ENCODE results near the gene FBXW7. TPM values are rescaled to one million over a fixed set of nuclear protein-coding genes. Genes with fewer than 3 reads are reported as not detected.

Gene FBXW7
- total and polyA plus RNA-seq, 2 of the 8 experiments (the other 6 are each of a cell fraction or from before 2014, with no cell fraction given) = 6.0 to 26.7 TPM

- H3K36me3 ChIP-seq (ENCODE audit: control insufficient read depth in 2 of 4, insufficient read depth in 4 of 4, low read length in 3 of 4) = no peaks in the 10 kb centered on the region
- H3K79me2 ChIP-seq (ENCODE audit: control insufficient read depth in 1 of 2, insufficient read depth in 2 of 2, low read length in 2 of 2) = peaks cover 0 to 17% of the 10 kb centered on the region in 2 experiments; a peak in 2 of 4 replicates
- no peaks in the 10 kb centered on the region for H3K23me2 ChIP-seq (ENCODE audit: low read depth, low read length)
- no peak overlapping the region; the same call in 1 of the 2 replicates for H3K27ac ChIP-seq (ENCODE audit: low read depth, low read length)
- no peaks in the 10 kb centered on the region for H3K9me3 ChIP-seq (ENCODE audit: insufficient read depth in 2 of 2, low read depth in 1 of 2, low read length in 1 of 2)
- no peak overlapping the region for H2BK15ac ChIP-seq (ENCODE audit: low read length)
- H3K18ac ChIP-seq (ENCODE audit: extremely low read depth, low read length) = no peak overlapping the region
- no peak overlapping the region for H3K56ac ChIP-seq (replicated peaks; ENCODE audit: insufficient read length, low read depth, low read length)
- DNase-seq (ENCODE audit: low read depth in 1 of 2, low spot score in 2 of 2) = no peak
- H4K20me1 ChIP-seq (replicated peaks in 1 of 2; ENCODE audit: control insufficient read depth in 1 of 2, insufficient read depth in 2 of 2, low read length in 2 of 2) = no peaks in the 10 kb centered on the region
- H4K5ac ChIP-seq (ENCODE audit: insufficient read length, low read depth, low read length) = no peak overlapping the region
- no peak overlapping the region for H4K91ac ChIP-seq (replicated peaks; ENCODE audit: insufficient read length, low read length)
- no peak overlapping the region for H4K8ac ChIP-seq (ENCODE audit: extremely low read depth, insufficient read depth, low read length)
- no peak overlapping the region for H3K9ac ChIP-seq (replicated peaks in 1 of 4; ENCODE audit: extremely low read depth in 1 of 4, low read depth in 3 of 4, low read length in 3 of 4)
- no peak overlapping the region for H3K23ac ChIP-seq (ENCODE audit: insufficient read length)
- peaks cover 0 to 7% (median 2%) of the 10 kb centered on the region in 4 experiments; a peak in 2 of 7 replicates for H3K4me1 ChIP-seq (replicated peaks in 1 of 4; ENCODE audit: control insufficient read depth in 3 of 4, insufficient read depth in 4 of 4, low read length in 3 of 4)
- H3K4me3 ChIP-seq (ENCODE audit: extremely low read depth in 1 of 4, insufficient read depth in 2 of 4, low read depth in 3 of 4, low read length in 4 of 4) = no peak overlapping the region
- H2BK120ac ChIP-seq (replicated peaks; ENCODE audit: low read depth, low read length) = no peak overlapping the region
- FAIRE-seq = no peak
- no peak overlapping the region for H3K4ac ChIP-seq (replicated peaks; ENCODE audit: insufficient read length, low read depth, low read length)
- no peaks in the 10 kb centered on the region for H3K27me3 ChIP-seq (replicated peaks in 1 of 4; ENCODE audit: control insufficient read depth in 3 of 4, extremely low read depth in 1 of 4, insufficient read depth in 3 of 4, low read length in 3 of 4)
- H3K79me1 ChIP-seq (ENCODE audit: low read depth, low read length) = no peaks in the 10 kb centered on the region
- H2BK12ac ChIP-seq (ENCODE audit: low read depth, low read length) = no peak overlapping the region
- H2AFZ ChIP-seq (ENCODE audit: low read length) = no peak overlapping the region
- no peak overlapping the region for H2BK20ac ChIP-seq (ENCODE audit: low read length)
- no peak overlapping the region for H2AK5ac ChIP-seq (ENCODE audit: low read depth, low read length)
- POLR2A ChIA-PET (ENCODE audit: partially characterized antibody) = no interaction called here
- CTCF ChIA-PET (ENCODE audit: partially characterized antibody) = interaction anchor here (0.6 to 1.1 kb wide), 2 partner anchors 29 to 210 kb away, joined by 3 read pairs; no protein-coding TSS in a partner anchor
- peak overlapping the region in 1 of 2 experiments; percentile 28; a peak in 1 of 4 replicates for H3K4me2 ChIP-seq (ENCODE audit: insufficient read depth in 1 of 2, low read depth in 2 of 2, low read length in 2 of 2)
- no peak overlapping the region for H2BK5ac ChIP-seq (ENCODE audit: low read depth, low read length)
- H3K14ac ChIP-seq (ENCODE audit: insufficient read length) = no peak overlapping the region
- TF ChIP-seq HDAC6 (IDR thresholded peaks at IDR 0.05; ENCODE audit: low read depth, low read length) = no peak
- TF ChIP-seq BRCA1 (IDR thresholded peaks at IDR 0.05; ENCODE audit: low read depth, low read length) = no peak
- no peak for TF ChIP-seq CREB1 (IDR thresholded peaks at IDR 0.05)
- no peak for TF ChIP-seq CHD1 (IDR thresholded peaks at IDR 0.05; ENCODE audit: low read depth, low read length)
- TF ChIP-seq SIX5 (IDR thresholded peaks at IDR 0.05; ENCODE audit: low read depth, low read length) = no peak
- TF ChIP-seq MAFK (IDR thresholded peaks at IDR 0.05; ENCODE audit: low read depth, low read length) = no peak
- no peak for TF ChIP-seq NANOG (IDR thresholded peaks at IDR 0.05; ENCODE audit: insufficient read depth, low read depth, low read length, poor library complexity, severe bottlenecking)
- TF ChIP-seq SP1 (IDR thresholded peaks at IDR 0.05; ENCODE audit: low read depth, low read length) = no peak
- no peak for TF ChIP-seq BACH1 (IDR thresholded peaks at IDR 0.05; ENCODE audit: low read length)
- no peak for TF ChIP-seq CEBPB (IDR thresholded peaks at IDR 0.05; ENCODE audit: low read depth, low read length)
- no peak for TF ChIP-seq POLR2AphosphoS5 (IDR thresholded peaks at IDR 0.05; ENCODE audit: low read depth, low read length)
- no peak for TF ChIP-seq KDM5A (IDR thresholded peaks at IDR 0.05; ENCODE audit: low read length)
- no peak for TF ChIP-seq NRF1 (IDR thresholded peaks at IDR 0.05; ENCODE audit: low read depth, low read length)
- TF ChIP-seq, protein P1, sequence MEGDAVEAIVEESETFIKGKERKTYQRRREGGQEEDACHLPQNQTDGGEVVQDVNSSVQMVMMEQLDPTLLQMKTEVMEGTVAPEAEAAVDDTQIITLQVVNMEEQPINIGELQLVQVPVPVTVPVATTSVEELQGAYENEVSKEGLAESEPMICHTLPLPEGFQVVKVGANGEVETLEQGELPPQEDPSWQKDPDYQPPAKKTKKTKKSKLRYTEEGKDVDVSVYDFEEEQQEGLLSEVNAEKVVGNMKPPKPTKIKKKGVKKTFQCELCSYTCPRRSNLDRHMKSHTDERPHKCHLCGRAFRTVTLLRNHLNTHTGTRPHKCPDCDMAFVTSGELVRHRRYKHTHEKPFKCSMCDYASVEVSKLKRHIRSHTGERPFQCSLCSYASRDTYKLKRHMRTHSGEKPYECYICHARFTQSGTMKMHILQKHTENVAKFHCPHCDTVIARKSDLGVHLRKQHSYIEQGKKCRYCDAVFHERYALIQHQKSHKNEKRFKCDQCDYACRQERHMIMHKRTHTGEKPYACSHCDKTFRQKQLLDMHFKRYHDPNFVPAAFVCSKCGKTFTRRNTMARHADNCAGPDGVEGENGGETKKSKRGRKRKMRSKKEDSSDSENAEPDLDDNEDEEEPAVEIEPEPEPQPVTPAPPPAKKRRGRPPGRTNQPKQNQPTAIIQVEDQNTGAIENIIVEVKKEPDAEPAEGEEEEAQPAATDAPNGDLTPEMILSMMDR (IDR thresholded peaks at IDR 0.05; ENCODE audit: control extremely low read depth in 1 of 3, insufficient read depth in 1 of 3, low read depth in 1 of 3, low read length in 3 of 3) = no peak
- no peak for TF ChIP-seq RBBP5 (IDR thresholded peaks at IDR 0.05; ENCODE audit: borderline replicate concordance, low read depth, low read length)
Measured at GRCh38 chr4:152431291-152431690, 104.6 kb downstream of the FBXW7 start.
